Kidney glomerular epithelial cell (primary cell): ENCODE measurements around the gene MGAT5.

Experiments used
- DNase-seq: peaks from one replicate; lab custom pipeline; 2025; lab: John Stamatoyannopoulos, UW

Gene MGAT5

DNA sequence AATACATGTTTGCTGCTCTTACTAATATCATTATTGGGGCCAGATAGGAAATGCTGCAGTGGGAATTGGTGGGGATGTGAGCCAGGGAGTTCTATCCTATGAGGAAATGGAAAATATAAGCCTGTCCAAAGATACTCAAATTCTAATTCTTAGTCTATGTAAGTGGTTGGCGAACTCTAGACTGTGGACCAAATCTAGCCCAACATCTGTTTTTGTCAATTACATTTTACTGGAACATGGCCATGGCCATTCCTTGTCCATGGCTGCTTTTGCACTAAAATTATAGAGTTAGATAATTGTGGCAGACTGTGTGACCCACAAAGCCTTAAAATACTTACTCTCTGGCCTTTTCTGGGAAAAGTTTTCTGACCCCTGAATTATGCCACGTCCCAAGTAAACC lies 113.3 kb downstream of the MGAT5 start:
- no peak for DNase-seq

DNA sequence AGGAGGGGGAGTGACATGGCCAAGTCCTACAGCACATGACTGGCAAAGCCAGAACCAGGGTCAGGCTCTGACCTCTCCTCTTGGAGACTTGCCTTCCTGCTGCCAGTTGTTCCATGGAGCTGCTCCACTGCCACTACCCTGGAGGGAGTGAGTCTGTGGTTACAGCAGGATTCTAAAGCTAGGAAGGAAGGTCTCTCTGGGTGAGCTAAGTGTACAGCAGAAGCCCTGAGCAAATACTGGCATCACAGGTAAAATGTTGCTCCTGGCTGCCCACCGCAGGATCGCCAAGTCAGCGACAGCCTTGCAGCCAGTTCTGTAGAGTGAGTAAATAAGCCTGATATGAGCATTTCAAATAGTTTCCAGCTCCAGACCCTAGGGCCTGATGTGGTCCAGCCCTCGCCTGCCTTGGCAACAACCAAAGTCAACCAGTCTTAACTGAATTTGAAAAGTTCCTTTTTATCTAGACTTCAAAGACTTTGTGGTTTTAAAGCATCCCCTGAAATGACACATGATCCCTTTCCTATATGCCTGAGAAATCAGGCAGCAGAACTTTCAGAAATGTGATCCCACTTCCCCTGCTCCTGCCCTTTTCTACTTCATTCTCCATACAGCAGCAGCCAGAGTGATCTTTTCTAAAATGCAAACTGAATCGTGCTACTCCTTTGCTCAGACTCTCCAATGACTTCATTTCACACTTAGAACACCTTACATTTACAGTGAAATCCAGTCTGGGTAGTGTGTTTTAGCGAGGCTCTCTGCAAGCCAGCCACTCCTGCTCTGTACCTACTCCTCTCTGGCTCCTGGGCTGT lies 114.3 kb downstream of the MGAT5 start:
- no peak for DNase-seq

DNA sequence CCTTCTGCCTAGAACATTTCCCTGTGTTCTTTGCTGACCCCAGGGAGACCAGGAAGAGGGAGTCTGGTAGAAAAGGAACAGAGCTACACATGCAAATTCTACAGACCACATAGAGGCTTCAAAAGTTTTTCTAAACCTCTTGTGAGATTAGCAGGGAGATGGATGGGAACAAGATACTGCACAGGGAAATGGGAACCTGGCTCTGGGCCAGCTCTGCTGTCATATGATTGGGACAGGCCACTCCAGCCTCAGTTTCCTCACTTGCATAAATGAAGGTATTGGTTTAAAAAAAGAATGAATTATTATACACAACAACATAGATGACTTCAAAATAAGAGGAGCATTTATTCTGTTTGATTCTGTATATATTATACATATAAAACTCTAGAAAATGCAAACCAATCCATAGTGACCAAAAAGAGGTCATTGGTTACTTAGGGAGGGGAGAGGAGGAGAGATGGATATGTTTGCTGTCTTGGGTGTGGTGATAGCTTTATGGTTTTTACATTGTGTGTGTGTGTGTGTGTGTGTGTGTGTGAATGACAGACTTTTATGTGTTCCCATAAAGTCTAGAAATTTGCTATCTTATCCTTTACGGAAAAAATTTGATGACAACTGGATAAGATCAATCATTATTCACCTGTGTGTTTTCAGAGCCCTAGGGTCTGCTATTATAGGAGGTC lies 115.5 kb downstream of the MGAT5 start:
- no peak for DNase-seq

DNA sequence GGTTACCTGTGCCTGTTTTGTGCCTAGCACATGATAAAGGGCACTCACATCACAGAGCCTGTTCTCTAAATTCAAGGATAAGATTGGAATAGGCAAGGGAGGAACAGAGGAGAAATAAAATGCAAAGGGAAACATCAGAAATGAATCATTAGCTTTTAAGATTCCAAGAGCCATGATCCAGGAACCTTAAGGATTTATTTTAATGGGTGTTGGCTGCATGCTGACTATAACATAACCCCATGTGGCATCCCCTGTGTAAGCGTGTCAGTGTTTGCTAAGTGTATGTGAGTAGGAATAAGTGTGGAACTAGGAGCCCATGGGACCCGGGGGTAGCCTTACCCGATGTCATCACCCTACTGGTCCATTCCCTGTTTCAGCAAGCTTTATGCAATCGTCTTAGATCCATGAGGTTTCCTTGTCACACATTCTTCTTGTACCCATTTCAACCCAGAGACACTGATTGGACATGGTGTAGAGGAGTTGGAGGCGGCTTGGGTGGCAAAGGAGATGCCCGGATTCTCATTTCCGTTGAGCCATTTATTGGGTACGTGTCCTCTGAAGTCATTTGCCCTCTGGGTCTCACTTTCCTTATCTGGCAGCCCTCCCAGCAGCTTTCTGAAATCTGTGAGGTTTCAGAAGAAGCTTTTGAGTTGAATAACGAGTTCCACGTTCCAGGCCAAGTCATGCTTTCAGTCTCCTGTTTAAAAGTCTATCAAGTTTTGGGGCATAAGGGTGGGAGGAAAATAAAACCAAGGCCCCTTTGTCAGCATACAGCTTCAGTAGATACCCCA lies 117.0 kb downstream of the MGAT5 start:
- DNase-seq: no peak

DNA sequence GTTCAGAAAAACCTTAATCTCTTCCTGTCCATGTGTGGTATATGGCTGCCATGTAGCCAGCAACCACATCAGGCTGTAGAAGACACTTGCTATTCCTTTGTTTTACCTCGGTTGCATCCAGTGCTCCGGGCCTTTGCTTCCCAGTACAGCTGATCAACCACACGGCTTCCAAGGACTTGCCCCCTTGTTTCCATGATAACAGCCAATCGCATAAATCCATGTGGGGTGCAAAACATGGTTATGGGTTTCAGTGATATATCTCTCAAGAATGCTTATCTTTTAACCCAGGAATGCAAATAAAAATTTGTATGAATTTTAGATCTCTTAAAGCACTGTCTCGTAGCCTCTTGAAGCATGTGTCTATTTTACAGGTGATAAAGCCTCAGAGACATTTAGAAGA lies 118.3 kb downstream of the MGAT5 start:
- DNase-seq: no peak

DNA sequence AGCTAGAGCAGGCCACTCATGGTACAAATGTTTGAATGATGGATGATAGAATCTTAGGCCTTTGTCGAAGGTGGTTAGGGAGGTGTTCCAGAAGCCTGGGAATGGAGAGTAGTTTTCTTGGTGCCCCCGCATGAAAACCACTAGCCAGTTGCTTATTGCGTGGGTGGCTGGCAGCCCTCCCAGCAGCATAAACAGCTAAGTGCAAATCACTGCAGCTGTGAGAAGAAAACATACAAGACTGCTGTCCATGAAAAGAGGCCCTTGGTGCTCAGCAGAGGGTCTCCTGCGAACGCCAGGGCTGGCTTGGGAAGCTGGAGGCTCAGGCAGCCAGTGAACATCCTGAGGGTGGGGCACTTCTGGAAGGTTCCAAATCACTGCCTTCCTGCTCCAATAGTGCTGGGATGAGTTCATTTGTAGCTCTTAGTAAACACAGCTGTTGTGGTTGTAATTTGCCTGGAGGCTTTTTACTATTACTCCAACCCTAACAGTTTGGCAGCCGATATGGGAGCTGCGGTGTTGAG lies 118.8 kb downstream of the MGAT5 start:
- peak; percentile 51 for DNase-seq

DNA sequence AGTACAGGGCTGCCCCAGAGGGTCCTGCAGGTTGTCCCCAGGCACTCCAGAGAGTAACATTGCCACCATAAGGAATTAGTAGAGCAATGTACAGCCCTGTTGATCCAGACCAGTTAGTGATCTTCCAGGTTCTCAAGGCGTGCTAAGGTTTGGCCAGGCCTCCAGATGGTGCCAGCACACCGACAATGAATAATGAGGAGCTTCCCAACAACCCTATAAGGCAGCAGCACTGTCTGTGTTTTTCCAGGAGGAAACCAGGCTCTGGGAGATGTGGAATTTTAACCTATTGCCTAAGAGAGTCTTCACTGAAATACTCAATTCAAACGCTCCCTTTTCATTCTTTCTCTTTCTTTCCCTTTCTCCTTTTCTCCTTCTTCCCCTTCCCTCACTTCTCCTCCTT lies 122.1 kb downstream of the MGAT5 start:
- DNase-seq: peak; percentile 17

DNA sequence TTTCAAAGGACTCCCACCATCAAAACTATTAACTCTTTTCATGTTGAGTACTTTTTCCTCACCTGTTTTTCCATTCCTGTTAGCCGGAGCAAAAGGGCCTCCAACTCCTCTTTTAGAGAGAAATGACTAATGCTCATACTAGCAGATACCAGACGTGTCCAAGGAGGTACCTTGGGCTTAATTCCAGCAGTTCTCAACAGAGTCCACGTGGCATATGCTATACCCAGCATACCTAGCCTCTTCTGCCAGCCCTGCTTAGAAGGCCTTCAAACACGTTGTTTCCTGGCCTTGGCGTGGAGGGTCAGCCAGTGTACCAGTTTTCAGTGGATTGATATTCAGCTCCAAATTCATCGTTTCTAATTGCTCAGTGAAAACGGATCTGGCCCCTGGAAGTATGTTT lies 123.9 kb downstream of the MGAT5 start:
- DNase-seq: no peak

DNA sequence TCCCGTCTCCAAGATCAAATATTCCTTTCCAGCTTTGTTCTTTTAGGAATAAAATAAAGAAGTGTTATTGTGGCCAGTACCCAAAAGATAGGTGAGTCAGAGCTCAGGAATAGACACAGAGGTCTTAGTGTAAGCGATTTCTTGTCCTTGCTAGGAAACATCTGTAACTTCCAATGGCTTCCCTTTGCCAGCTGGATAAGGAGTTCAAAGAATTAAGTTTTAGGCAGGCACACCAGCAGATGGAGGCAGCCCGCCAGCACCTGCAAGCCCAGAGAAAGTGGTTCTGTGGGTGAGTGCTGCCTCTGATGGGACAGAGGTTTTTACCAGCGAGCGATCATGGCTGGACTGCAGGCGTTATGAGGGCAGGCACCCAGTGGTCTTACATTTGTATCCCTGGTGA lies 125.4 kb downstream of the MGAT5 start:
- DNase-seq: no peak

DNA sequence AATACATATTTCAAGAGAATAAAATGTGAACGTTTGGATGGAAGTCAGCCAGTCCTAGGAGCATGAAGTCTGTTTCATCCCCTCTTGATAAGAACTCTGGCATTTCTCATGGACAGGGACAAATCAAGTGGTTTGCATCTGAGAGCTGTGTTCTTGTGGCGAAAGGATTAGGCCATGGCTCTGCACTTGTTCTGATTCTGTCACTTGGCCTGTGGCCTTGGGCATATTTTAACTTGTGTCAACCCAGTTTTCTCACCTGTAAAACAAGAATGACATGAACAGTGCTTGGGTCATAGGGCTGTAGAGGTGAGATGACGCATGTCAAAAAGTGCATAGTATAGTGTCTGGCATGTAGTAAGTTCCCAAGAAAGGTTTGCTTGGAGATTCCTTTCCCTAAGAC lies 125.8 kb downstream of the MGAT5 start:
- DNase-seq: no peak

DNA sequence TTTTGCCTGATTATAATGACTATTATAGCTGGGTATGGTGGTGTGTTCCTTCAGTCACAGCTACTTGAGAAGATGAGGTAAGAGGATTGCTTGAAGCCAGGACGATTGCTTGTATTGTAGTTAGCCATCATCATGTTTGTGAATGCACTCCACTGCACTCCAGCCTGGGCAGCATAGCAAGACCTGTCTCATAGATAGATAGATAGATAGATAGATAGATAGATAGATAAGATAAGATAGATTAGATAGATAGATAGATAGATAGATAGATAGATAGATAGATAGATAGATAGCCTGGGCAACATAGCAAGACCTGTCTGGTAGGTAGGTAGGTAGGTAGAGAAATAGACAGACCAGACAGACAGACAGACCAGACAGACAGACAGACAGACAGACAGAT lies 127.3 kb downstream of the MGAT5 start:
- DNase-seq: no peak

DNA sequence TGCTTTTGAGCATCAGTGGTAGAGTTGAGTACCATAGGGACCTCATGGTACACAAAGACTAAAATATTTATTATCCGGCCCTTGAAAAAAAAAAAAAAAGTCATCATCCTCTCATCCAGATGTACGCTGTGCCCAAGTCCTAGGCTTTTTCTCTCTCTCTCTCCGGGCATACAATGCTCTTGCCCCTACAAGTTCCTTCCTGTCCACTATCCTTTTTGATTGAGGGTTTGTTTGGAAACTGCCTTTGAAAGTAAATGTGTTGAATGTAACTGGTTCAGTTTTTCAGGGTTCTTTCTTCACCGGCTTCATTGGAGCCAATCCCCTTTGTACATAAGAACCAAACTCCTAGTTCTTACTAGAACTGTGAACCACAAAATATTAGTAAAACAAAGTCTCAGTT lies 130.3 kb downstream of the MGAT5 start:
- DNase-seq: no peak

DNA sequence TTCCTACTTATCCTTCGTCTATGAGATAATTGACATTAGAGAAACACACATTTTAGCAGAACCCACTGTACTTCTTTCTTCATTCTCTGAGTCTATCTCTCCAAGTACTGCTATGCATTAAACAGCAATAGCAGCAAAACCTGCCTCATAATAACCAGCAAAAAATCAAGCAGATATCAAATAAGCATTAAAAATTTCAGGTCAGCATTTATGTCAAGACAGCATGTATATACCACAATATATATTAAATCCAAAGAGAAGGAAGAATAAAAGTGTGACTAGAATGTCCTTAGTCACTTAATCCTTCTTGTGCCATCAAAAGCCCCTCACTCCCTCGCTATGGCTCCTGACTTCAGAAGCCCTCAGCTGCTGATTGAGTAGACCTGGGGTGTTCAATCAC lies 131.3 kb downstream of the MGAT5 start:
- no peak for DNase-seq

DNA sequence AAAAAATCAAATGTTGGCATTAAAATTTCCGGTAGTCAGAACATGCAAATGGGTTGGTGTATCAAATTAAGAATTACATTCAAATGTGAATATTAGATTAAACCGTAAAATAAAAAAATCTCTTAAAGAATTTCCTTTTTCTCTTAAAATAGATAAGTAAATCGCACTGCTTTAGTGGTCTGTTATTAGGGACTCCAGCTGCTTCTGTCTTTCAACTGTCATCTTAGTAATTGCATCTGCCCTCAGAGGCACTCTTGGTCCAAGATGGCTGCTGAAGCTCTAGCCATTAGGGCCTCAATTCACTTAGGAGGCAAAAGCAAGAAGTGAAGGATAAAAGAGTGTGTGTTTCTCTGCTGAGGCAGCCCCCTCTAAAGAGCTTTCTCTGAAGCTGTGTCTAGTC lies 132.4 kb downstream of the MGAT5 start:
- no peak for DNase-seq

DNA sequence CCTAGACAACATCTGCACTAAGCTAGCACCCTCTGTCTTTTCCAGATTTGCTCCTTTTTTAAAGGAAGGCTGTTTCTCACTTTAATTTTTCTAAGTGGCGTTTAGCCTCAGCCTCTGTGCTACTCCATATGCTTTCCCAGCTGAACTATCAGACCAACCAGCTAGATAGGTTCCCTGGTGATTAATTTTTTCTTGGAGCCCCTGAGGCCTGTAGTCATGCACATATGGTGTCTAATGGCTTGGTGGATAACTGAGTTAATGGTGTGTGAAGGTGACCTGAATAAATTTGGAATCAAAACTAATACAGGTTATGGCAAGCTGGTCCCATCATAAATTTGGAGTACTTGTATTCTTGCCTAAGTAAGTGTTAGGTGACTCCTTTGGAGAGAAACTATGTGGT lies 135.5 kb downstream of the MGAT5 start:
- DNase-seq: no peak

DNA sequence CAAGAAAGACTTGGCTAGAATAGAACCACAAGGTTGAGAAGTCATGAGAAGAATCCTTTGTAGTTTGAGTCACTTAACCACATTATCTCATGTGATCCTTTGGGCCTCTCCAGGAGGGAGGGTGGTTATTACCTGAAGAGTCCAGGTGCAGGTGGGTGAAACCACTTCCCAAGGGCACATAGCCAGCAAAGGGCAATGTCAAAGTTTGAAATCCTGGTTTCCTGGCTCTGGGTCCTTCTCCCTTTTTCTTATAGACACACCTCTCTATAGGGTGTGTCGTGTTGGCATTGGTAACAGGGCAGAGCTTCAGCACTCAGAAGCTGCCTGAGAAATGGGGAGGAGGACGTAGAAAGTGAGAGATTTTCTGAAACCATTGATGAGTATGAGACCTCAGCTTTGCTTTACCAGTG lies 137.9 kb downstream of the MGAT5 start:
- peak; percentile 22 for DNase-seq

DNA sequence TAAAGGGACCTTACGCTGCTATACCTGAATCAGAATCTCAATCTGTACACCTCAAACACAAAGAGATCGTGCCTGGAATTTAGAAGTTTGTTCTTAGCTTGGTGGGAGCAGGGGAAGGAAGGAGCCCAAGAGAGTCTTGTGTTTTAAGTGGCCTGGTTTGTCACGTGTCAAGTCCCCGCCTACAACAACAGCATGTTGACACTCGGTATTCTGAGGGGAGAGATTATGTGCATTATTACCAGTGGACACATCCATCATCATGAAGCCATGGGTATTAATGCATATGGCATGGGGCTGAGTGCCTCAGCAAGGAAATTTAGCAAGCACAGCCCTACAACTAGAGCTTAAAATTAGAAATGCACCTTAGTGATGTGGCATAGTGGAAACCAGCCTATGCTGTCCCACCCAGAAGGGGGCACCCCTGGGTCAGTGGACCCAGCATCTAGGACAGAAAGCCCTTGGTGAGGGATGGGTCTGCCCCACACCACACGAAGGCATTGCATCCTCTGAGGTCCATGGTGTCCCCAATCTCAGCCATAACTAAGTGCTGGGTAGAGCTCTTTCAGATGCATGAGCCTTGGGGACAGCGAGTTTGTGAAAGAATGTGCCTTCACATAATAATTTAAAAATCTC lies 138.7 kb downstream of the MGAT5 start:
- DNase-seq: no peak

DNA sequence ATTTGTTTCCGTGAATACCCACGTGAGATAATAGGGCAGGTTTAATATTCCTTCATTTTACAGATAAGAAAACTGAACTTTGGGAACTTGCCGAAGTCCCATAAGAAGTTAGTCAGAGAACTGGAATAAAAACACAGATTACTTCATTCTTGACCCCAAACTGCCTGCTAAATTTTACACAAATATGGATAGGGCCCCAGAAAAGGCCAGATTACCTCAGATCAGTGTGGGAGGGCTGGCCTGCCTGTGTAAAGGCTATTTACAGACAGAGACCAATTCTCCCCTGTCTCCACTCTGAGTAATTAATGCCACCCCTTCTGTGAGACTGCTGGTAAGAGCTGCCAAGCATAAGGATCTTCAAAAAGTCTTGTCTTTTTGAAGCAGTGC lies 139.2 kb downstream of the MGAT5 start:
- no peak for DNase-seq

DNA sequence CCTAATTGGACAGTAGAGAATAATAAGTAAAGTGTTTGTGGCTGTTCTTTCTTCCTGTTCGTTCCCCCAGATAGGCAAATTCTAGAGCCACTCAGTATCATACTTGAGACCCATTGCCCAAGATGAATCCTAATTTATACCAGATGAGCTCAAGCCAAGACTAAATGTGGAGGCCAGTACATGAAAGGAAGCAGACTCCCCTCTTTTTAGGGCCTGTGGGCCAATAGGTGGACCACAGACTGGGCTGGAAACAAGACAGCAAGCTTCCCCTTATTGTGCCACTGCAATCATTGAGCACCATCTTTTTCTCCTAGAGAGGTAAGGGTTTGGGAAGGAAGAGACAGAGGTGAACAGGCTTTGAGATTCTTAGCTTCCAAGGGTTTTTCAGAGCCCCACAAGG lies 141.9 kb downstream of the MGAT5 start:
- DNase-seq: no peak

DNA sequence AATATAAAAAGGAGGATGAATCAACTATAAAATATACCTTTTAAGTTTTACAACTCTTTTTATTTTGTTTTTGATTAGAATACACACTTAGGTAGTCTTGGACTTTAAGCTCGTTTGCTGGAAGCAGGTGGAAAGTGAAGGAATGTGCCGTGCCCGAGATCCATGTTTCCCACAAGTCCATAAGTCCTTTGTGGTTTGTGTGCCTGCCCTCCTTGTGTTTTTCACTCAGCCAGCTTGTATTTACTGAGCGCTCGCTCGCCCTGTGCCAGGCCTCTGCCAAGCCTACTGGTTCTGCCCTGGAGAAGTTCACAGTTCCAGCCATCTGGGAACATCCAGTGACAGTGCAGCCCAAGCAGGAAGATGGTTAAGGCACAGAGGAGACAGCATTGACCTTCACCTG lies 142.6 kb downstream of the MGAT5 start:
- DNase-seq: no peak

DNA sequence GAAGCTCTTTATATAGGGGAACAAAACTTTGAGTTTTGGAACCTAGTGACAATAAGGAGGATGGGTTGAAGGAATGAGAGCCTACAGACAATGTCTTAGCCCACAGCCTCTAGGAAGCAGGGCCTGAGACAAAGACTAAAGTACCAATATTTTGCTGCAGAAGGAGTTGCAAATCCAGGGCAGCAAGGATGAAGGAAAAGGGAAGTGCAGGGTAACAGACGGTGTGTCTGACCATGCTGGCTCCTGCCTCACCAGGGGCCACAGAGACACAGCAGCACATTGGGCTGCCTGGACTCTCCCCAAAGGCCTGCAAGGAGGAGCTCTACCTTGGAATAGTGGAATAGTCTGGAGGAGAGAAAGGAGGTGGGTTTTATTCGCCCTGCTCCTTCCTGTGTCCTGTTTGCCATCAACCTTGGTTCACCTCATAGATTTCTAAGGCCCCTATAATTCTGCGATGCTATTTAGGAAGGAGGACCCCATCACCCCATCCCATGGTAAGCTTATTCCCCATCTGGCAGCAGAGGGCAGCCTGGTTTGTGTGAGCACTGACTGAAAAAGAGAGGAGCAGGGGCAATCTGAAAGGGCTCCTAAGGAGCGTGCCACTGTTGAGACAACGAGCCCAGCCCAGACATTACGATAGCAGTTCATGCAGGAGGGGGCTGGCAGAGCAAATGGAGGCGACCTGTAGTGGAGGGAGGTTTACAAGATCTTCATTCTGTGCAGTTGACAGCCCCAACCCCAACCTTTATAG lies 143.4 kb downstream of the MGAT5 start:
- DNase-seq: no peak

DNA sequence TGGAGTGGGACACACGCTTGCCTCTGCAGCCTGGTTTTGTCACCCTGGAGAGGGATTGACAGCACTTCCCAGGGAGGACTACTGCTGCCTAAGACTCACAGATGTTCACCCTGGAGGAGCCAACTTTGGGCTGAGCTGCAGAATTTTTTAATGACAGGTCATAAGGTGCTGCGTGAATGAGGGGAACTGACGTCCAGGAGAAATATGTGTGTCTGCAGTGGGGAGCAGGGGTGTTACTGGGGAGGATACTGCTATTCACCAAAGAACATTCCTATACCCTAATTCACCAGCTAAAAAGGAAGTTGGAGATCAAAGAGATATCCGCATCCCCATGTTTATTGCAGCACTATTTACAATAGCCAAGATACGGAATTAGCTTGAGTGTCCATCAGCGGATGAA lies 144.4 kb downstream of the MGAT5 start:
- no peak for DNase-seq
